ENCODE data around the gene DEXI.
"Not testable (repeated sequence)": the region's sequence is repeated elsewhere in the genome, so short reads cannot be mapped to it uniquely, and the experiment has no call there.

DEXI gene

GRCh38 chr16:10940501-10941079, 1.7 kb downstream of the DEXI start:
- DNase-seq: peak; percentile 50

DNA sequence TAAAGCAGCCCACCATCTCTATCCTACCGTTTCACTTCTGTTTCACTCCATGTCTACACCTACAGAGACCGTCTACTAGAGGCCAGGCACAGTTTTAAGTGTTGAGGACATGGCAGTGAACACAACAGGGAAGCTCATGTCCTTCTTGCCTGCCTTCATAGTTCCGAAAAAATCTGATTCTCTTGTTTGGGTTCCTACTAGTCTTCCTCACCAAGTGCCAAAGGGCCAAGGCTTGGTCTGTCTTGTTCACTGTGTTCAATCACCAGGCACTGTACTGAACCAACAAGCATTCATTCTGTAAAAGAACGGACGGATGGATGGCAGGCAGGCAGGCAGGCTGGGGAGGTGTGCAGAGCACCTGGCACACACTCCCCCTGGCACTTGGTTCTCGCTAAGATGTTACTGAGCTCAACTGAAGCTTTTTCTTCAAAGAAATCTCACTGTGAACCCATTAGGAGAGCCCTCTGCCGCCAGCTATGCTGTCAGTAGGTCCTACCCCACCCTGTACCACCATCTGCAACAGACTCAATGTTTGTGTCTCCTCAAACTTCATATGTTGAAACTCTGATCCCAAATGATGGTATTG, 2.5 kb downstream of the DEXI start:
- DNase-seq: no peak

GRCh38 chr16:10938796-10939648, 3.2 kb downstream of the DEXI start:
- no peak for DNase-seq

GRCh38 chr16:10938321-10938720, 3.9 kb downstream of the DEXI start:
- DNase-seq: no peak

GRCh38 chr16:10937068-10937859, 5.0 kb downstream of the DEXI start:
- peak; percentile 34 for DNase-seq

GRCh38 chr16:10936272-10936984, 5.8 kb downstream of the DEXI start:
- DNase-seq: no peak

DNA sequence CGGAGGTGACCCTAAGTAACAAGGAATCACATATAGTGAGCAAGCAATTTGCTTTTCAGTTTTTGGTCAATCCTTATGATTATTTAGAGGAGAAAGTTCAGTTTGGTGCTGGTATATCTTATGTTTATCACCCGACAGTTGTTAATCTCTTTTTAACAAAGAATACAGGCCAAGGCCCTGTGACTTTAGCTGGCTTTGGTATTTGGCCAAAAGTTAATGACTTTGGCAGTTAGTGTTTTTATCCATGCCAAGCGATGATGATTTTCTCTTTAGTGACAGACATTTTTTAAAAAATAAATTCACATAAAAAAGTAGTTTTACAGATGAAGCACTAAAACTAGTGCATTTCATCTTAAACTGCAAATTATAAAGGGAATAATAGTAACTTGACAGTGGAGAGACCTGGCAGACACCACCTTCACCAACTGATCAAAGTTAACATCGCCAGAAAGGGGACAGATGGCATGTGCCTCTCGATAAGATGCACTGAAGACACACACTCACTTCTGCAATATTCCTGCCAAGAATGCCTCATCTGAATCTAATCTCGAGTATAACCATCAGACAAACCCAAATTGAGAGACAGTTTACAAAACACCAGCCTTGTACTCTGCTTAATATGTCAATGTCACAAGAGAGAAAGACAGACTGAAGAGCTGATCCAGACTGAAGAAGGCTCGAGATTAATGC, 6.9 kb downstream of the DEXI start:
- DNase-seq: no peak

DNA sequence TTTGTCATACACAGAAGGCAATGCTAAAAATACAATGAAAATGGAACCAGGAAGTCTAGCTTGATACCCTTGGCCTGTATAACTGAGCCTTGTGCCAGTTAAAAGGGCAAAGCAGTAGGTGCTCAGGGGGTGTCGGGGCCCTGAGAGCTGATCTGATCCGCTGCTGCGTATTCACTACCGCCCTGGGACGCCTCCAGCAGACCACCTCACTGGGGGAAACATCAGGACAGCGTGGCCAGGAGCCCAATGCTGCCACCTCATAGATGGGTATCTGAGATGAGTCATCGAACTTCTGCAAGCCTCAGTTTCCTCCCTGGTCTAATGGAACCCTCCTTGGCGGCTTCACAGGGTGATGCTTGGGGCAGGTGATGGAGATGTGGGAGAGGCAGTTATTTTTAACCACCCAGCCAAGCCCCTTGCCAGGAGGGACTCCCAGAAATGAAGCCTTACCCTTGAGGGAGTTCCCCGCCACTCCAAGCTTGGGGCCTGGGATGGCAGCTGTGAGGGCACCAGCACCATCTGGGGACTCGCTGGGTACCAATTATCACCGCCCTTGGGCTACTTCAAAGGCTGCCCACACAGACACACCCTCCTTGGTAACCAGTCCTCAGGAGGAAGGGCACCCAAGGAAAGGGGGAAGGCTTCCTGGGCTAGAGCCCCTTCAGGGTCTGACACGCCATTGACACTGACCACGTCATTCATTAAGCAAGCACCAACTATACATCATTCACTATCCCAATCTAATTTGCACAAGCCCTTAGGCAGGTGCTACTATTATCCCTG, 7.8 kb downstream of the DEXI start:
- no peak for DNase-seq

DNA sequence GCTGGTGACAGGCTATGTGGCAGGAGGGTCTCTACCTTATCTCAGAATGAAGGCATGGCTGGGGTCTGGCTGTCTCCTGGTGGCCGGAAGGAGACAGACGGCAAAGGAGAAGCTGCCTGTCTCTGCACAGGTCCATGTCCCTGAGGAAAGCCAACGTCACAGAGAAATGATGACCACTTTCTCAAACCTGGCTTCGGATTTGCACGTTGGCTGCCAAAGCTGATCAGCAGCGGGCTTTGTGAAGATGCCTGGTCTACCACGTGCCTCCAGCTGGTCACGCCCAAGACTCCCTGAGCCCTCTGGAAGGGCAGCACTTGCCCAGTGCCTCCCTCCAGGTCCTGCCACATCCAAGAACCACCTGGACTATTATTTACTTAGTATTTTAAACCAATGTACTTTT, 8.4 kb downstream of the DEXI start:
- DNase-seq: no peak

DNA sequence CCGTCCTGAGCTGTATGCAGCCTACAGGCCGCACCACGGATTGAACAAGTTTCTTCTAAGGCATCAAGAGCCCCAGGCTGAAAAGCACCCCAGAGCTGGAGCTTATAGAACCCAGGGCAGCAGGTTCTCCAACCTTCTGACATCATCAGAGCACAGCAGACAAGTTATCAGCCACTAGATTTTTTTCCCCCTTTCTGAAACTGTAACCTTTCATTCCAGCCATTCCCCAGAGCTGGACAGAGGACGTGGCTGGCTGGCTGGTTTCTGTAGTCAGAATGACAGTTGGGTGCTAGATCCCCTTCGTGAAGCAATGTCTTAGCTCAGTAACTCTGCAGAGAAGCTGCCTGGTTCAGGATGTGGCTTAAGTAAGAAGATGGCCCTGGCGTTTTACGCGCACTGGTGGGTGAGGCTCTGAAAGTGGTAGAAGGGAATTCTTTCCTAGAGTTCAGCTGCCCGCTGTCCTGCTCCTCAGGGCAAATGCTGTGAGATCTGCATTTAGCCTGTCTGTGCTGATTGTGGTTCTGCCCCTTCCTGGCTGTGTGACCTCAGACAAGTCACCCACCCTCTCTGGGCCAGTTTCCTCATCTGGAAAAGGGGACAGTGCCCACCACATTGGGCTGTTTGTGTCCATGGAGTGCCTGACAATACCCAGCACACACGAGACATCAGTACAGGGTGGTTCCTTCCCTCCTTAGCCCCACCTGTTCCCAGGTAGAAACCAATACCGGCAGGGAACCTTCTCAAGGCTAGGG, 9.1 kb downstream of the DEXI start:
- no peak for DNase-seq

GRCh38 chr16:10931977-10932632, 10.2 kb downstream of the DEXI start:
- no peak for DNase-seq

DNA sequence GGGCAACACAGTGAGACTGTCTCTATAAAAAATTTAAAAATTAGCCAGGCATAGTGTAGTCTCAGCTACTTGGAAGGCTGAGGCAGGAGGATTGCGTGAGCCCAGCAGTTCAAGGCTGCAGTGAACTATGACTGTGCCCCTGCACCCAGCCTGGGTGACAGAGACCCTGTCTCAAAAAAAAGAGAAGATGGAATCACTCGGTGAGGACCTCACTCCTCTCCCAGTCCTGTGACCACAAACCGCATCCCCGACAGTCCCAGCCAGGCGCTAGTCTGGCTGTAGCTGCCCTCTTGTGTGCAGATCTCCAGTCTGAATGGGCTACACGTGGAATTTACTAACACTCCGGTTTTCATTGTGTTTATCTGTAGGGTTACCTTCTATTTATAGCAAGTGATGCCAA, 11.1 kb downstream of the DEXI start:
- DNase-seq: no peak

- no peak for DNase-seq
Observed at GRCh38 chr16:10930755-10931093, 11.5 kb downstream of the DEXI start.

GRCh38 chr16:10929853-10930754, 12.2 kb downstream of the DEXI start:
- no peak for DNase-seq

DNA sequence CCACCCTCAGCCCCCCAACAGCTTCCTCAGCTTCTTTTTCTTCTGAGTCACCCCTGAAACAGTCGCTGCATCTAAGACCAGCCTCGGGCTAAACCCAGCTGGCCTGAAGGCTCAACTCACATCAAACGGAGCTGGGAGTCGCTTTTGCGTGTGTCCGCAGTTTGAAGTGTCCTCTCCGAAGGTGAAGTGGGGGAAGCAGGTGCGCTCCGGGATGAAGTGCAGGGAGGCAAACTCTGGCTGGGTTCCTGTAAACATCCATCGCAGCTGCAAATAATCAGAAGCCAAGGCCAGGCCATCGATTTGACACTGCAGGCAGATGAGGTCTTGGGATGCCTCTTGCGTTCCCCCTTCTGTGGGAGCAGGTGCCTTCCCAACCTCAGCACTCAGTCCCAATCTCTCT, 13.2 kb downstream of the DEXI start:
- DNase-seq: not testable (repeated sequence)

DNA sequence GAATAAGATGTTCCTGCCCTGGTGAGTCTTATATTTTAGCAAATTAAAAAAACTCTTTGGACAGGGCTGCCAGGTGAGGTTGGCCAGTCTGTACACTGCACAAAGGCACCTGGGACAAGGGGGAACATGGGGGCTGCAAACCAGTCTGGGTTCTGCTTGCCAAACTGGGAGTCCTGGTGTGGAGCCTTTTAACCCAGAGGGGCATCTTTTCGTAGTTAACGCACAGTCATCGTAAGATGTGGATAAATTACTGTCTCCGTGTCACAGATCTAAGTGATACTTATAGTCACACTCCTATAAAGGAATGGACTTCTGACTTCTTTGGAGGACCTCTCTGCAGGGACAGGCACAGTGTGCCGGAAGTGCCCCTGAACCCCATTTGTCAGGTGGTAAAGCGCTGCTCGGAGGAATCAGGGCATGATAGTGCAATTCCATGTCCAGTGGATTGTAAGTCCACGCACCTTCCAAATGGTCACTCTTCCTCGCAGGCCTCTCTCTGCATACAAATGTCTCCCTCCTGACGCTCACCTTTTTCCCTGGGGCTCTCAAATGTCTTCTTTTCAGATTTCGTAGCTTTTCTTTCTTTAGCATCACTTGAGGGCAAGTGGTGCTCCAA, 14.7 kb downstream of the DEXI start:
- no peak for DNase-seq

- no peak for DNase-seq
Observed at GRCh38 chr16:10926867-10927266, 15.4 kb downstream of the DEXI start.

GRCh38 chr16:10926094-10926493, 16.2 kb downstream of the DEXI start:
- no peak for DNase-seq

DNA sequence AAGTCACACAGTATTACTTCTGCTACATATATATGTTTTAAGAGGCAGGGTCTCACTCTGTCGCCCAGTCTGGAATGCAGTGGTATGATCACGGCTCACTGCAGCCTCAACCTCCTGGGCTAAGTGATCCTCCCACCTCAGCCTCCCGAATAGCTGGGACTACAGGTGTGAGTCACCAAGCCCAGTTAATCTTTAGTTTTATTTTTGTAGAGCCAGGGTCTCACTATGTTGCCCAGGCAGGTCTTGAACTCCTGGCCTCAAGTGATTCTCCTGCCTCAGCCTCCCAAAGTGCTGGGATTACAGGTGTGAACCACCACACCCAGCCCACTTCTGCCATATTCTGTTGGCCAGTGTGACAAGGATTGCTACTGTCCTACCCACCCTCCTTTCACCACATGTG, 17.0 kb downstream of the DEXI start:
- DNase-seq: not testable (repeated sequence)

Measured in inflammatory macrophage treated with lipopolysaccharide for 4 hours (primary cell).